ENCODE data around the gene EXD3.

Gene EXD3

DNA sequence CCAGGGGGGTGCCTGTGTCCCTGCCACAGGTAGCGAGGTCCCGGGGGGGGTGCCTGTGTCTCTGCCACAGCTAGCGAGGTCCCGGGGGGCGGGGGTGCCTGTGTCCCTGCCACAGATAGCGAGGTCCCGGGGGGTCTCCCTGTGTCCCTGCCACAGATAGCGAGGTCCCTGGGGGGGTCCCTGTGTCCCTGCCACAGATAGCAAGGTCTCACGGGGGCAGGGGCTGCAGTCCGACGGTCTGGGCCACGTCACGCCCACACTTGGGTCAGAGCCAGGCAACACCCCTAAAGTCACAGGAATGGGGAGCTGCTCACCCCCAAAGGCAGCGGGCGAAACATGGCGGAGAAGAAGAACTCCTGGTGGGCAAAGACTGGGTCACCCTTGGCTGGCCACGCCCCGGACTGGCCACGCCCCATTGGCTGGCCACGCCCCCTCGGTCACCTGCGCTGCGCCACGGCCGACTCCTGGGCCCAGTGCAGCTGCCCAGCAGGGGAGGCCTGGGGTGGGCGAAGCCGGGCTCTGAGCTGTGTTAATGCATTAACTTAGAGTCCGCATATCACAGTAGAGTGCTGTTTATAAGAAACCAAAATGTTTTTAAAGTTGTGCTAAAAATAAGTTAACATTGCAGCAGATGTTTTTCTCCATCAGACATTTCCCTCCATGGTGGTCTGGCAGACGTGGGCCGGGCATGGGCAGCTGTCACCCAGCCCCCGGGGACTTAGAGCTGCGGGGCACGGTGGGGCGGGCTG is 7.2 kb upstream of the EXD3 start:
- DNase-seq (ENCODE audit: extremely low read depth, low read depth) = no peak
- no peak for TF ChIP-seq CTCF (IDR thresholded peaks at IDR 0.05; ENCODE audit: low read depth, low read length)

- no peak for TF ChIP-seq CTCF (IDR thresholded peaks at IDR 0.05; ENCODE audit: low read depth, low read length)
- DNase-seq (ENCODE audit: extremely low read depth, low read depth) = no peak
These were observed 6.6 kb upstream of the EXD3 start for GRCh38 chr9:137429546-137429890.

GRCh38 chr9:137428841-137429545 is 6.0 kb upstream of the EXD3 start:
- no peak for TF ChIP-seq CTCF (IDR thresholded peaks at IDR 0.05; ENCODE audit: low read depth, low read length)

GRCh38 chr9:137428311-137428630 is 5.3 kb upstream of the EXD3 start:
- TF ChIP-seq CTCF (IDR thresholded peaks at IDR 0.05; ENCODE audit: low read depth, low read length) = no peak
- DNase-seq (ENCODE audit: extremely low read depth, low read depth) = no peak

More at GRCh38 chr9:137428841-137429545, 6.0 kb upstream of the EXD3 start:
- no peak for DNase-seq (ENCODE audit: extremely low read depth, low read depth)

DNA sequence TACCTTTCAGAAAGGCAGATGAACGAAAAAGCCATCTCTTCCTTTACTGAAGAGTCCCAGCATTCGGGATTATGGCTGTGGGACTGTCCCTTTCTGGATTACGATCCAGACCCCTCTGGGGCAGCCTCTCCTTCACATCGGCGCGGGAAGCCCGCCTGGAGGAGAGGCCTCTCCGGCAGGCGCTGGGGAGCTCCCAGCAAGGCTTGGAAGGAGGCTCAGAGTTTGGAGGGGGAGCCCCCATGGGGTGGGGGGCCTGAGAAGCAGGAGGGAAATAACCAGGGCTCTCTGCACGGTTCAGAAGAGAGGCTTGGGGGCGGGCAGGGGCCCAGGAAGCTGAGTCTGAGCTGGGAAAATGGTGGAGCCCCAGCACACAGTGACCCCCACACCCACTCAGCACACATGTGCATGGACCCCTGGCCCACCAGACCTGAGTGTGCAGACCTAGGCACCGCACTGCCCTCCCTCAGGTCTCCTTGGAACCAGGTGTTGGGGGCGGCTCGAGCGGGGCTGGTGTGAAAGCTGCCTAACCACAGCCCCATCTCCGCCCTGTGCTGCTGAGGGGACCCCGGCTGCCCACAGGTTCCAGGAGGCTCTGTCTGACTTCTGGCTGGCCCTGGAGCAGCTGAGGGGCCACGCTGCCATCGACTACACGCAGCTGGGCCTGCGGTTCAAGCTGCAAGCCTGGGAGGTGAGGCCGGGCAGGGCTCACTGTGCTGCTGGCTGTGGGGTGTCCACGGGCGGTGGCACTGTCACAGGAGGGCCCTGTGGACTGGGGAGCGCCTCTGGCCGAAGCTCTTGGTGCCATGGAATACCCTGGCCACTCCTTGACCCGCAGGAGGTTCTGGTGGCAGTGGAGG is 4.7 kb upstream of the EXD3 start:
- no peak for DNase-seq (ENCODE audit: extremely low read depth, low read depth)
- no peak for TF ChIP-seq CTCF (IDR thresholded peaks at IDR 0.05; ENCODE audit: low read depth, low read length)

DNA sequence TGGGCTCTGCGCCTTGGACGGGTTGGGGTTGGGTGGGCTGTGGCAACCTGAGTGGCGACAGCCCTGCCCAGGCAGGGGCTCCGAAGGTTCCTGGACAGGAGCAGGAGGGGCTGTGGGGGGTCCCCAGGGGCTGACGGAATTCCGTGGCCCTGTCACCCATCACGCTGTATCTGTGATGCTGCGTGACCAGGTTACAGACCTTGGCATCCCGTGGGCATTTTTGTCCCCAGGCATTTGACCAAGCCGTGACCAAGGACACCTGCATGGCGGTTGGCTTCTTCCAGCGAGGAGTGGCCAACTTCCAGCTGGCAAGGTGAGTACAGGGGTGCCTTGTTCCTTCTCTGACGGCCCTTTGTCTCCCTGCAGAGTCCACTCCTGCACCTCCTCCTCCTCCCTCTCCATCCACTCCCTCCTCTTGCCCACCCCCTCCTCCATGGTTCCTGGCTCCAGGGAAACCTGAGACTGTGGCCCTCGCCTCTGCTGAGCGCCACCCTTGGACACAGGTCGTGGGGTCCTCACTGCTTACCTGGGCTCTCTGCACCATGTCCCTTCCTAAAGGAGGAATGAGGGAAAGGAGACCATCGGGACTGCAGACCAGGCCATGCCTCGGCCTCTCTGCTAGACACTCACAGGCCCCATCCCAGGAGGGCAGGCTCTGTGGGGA is 3.2 kb upstream of the EXD3 start:
- no peak for TF ChIP-seq CTCF (IDR thresholded peaks at IDR 0.05; ENCODE audit: low read depth, low read length)

More for the DNA sequence above, 3.2 kb upstream of the EXD3 start:
- no peak for DNase-seq (ENCODE audit: extremely low read depth, low read depth)
